Activated CD8-positive, alpha-beta T cell treated with anti-CD3 and anti-CD28 coated beads, Interleukin-2, amount 10 ng/mL, durations not matched to agents 7 days and 5 days (primary cell): ENCODE measurements around the gene EFCAB13. TPM values are rescaled to one million over a fixed set of nuclear protein-coding genes. Genes with fewer than 3 reads are reported as not detected.
"Not testable (repeated sequence)": the region's sequence is repeated elsewhere in the genome, so short reads cannot be mapped to it uniquely, and the experiment has no call there.

ENCODE experiments used
- ATAC-seq: fragments of 150-1000 bp; cut with Tn5 transposase; one replicate; pipeline ENCODE4 v1.10.0; 2021; ENCODE audit warnings: moderate library complexity
- CTCF ChIA-PET: fragments of 350-600 bp; sonication (Branson Sonifier 250); formaldehyde crosslinking; loops from one replicate; lab custom pipeline; 2021; ENCODE audit warnings: antibody characterized with exemption; lab: Charles Lee
- POLR2A ChIA-PET: fragments of 350-600 bp; sonication (Branson Sonifier 250); formaldehyde crosslinking; loops from one replicate; lab custom pipeline; 2021; ENCODE audit warnings: antibody characterized with exemption; lab: Charles Lee
- DNase-seq: peaks from one replicate; pipeline ENCODE4 v3.0.0-alpha.2; 2020
- H3K27ac Mint-ChIP-seq: one replicate; pipeline ENCODE4 v1.8.0; 2021; ENCODE audit warnings: mild to moderate bottlenecking, mixed read lengths
- H3K27me3 Mint-ChIP-seq: one replicate; pipeline ENCODE4 v1.8.0; 2021; ENCODE audit warnings: low read depth, mixed read lengths
- H3K36me3 Mint-ChIP-seq: one replicate; pipeline ENCODE4 v1.8.0; 2021; ENCODE audit warnings: low read depth, mixed read lengths
- H3K4me1 Mint-ChIP-seq: one replicate; pipeline ENCODE4 v1.8.0; 2021; ENCODE audit warnings: low read depth, mixed read lengths
- H3K4me3 Mint-ChIP-seq: one replicate; pipeline ENCODE4 v1.8.0; 2021; ENCODE audit warnings: mild to moderate bottlenecking, mixed read lengths
- H3K9me3 Mint-ChIP-seq: one replicate; pipeline ENCODE4 v1.8.0; 2022; ENCODE audit warnings: mixed read lengths; ENCODE audit not compliant: insufficient read depth
- total RNA-seq, 2 experiments: library from RNA; stranded (reverse); gene quantifications; one replicate each; pipeline ENCODE4 v1.2.3, GENCODE V29; 2021

Gene EFCAB13
- total RNA-seq, 2 experiments from 2014 or later = 4.4 to 4.6 TPM

DNA sequence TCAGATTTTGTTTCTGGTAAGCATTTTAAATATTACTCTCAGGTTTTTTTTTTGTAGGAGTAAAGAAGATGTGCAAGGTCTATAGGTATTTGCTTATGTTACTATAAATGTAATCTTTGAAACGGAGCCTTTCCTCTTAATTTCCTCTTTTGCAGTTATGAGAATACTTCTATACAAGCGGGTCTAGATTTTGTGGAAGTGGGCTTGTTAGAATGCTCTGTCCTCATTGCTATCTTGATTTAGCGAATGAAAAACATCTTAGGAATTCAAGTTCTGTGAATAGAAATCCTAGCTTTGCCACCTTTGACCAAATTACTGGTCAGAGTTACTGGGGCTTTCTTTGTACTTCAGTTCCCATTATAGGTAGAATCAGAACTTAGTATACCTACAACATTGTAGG is 80.3 kb downstream of the EFCAB13 start:
- ChIA-PET POLR2A (no interaction called here), CTCF (no interaction called here)
- ATAC-seq (no peak), DNase-seq (no peak)
- Mint-ChIP-seq H3K4me3 (no peak overlapping the region), H3K36me3 (no peaks in the 10 kb centered on the region), H3K27me3 (no peaks in the 10 kb centered on the region), H3K9me3 (no peaks in the 10 kb centered on the region), H3K27ac (no peak overlapping the region), H3K4me1 (no peaks in the 10 kb centered on the region)

DNA sequence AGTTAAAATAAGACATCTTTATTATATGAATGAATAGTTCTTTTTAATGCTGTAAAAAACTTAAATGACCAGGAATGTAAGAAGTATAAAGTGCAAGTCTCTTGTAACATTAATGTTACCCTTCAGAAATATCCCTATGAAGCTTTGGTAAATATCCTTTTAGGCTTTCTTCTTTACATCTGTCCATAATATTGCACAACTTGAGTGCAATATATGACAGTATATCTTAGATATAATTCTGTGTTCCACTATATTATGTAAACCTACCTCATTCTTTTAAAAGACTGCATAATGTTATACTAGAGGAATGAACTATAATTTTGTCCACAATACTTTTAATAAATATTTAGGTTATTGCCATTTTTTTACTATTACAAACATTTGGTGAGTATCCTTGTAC is 81.1 kb downstream of the EFCAB13 start:
- ChIA-PET CTCF (no interaction called here), POLR2A (no interaction called here)
- no peaks in the 10 kb centered on the region for H3K36me3 Mint-ChIP-seq
- H3K4me1 Mint-ChIP-seq = no peaks in the 10 kb centered on the region
- H3K4me3 Mint-ChIP-seq = no peak overlapping the region
- DNase-seq (no peak), ATAC-seq (no peak)
- no peaks in the 10 kb centered on the region for H3K9me3 Mint-ChIP-seq
- no peaks in the 10 kb centered on the region for H3K27me3 Mint-ChIP-seq
- no peak overlapping the region for H3K27ac Mint-ChIP-seq

DNA sequence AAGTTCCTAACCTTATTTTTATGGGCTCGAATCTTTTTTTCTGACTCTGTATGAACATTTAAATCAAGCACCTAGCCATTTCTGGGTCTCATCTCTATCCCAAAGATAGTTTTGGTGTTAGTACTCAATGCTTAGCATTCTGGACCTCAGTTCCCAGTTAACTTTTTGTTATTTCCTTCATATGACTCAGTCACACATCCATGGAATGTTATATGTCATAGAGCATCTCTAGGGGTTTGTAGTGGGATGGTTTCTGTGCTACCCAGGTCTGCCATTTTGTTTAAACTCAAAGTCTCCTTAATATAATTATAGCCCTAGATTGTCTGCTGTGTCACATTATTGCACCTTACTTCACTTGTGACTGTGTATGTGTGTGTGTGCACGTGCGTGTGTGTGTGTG is 90.1 kb downstream of the EFCAB13 start:
- Mint-ChIP-seq H3K27me3 (no peaks in the 10 kb centered on the region), H3K9me3 (no peaks in the 10 kb centered on the region), H3K36me3 (no peaks in the 10 kb centered on the region), H3K4me1 (no peaks in the 10 kb centered on the region), H3K27ac (no peak overlapping the region), H3K4me3 (no peak overlapping the region)
- no peak for DNase-seq
- ATAC-seq = no peak
- CTCF ChIA-PET = no interaction called here
- POLR2A ChIA-PET = no interaction called here

DNA sequence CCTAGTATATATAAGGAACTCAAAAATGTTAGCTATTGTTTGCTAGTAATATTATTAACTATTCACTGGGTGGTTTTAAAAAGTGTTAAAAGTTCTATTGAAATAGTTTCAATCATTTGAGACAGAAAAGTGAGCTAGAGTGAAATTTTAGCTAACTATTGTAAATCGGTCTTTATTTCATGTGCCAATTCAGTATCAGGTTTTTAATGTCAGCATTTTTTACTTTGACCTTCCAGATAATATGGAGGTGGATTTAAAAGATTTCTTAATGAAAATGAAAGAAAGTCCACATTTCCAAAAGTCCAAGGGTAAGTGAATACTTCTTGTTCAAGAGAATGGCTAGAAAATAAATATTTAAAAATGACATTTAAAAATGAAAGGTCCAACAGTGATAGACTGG is 90.9 kb downstream of the EFCAB13 start:
- no peak overlapping the region for H3K27ac Mint-ChIP-seq
- no peak for ATAC-seq
- H3K36me3 Mint-ChIP-seq = no peaks in the 10 kb centered on the region
- no peaks in the 10 kb centered on the region for H3K9me3 Mint-ChIP-seq
- CTCF ChIA-PET = no interaction called here
- no peaks in the 10 kb centered on the region for H3K27me3 Mint-ChIP-seq
- no peak overlapping the region for H3K4me3 Mint-ChIP-seq
- H3K4me1 Mint-ChIP-seq = no peaks in the 10 kb centered on the region
- POLR2A ChIA-PET = no interaction called here
- no peak for DNase-seq

DNA sequence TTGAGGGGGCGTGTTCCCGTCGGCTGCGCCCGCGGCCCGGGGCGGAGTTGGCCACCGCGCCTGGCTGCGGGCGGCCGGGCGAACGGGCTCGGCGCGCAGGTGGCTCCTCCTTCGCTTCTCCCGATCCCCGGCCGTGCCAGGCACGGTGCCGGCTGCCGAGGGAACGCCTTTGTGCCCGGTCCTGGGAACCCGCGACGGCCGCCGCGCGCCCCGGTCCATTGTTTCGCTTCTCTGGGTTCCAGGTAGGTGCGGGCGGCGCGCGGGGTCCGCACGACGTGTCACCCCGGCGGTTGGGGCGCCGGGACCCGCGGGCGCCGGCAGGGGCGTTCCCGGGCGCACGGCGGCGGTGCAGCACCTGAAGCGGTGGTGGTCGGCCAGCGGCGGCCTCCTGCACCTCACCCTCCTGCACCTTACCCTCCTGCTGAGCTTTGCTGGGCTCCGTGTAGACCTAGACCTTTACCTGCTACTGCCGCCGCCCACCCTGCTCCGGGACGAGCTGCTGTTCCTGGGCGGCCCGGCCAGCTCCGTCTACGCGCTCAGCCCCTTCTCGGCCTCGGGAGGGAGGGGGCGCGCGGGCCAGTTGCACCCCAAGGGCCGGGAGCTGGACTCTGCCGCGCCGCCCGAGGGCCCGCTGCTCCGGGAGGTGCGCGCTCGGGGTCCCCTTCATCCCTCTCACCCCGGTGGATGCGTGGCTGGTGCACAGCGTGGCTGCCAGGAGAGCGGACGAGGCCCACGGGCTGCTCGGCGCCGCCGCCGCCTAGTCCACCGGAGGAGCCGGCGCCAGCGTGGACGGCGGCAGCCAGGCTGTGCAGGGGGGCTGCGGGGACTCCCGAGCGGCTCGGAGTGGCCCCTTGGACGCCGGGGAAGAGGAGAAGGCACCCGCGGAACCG is 99.9 kb downstream of the EFCAB13 start:
- H3K36me3 Mint-ChIP-seq = peaks cover 14% of the 10 kb centered on the region
- H3K4me1 Mint-ChIP-seq = peaks cover 16% of the 10 kb centered on the region
- POLR2A ChIA-PET = no interaction called here
- H3K27me3 Mint-ChIP-seq = peaks cover 7% of the 10 kb centered on the region
- DNase-seq = no peak
- no peaks in the 10 kb centered on the region for H3K9me3 Mint-ChIP-seq
- no peak overlapping the region for H3K27ac Mint-ChIP-seq
- peak; percentile 70 for ATAC-seq
- peak overlapping the region; percentile 64 for H3K4me3 Mint-ChIP-seq
- CTCF ChIA-PET = no interaction called here

DNA sequence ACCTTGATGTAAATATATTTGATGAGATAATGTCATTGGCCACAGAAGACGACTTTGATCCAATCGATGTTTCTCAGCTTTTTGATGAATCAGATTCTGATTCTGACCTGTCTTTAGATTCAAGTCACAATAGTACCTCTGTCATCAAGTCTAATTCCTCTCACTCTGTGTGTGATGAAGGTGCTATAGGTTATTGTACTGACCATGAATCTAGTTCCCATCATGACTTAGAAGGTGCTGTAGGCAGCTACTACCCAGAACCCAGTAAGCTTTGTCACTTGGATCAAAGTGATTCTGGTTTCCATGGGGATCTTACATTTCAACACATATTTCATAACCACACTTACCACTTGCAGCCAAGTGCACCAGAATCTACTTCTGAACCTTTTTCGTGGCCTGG is 101.5 kb downstream of the EFCAB13 start:
- CTCF ChIA-PET, POLR2A ChIA-PET, H3K27me3 Mint-ChIP-seq, H3K4me3 Mint-ChIP-seq, H3K9me3 Mint-ChIP-seq, H3K27ac Mint-ChIP-seq, DNase-seq: not testable (repeated sequence)
- ATAC-seq = peak; percentile 44
- H3K36me3 Mint-ChIP-seq = peaks cover 14% of the 10 kb centered on the region
- peaks cover 16% of the 10 kb centered on the region for H3K4me1 Mint-ChIP-seq

DNA sequence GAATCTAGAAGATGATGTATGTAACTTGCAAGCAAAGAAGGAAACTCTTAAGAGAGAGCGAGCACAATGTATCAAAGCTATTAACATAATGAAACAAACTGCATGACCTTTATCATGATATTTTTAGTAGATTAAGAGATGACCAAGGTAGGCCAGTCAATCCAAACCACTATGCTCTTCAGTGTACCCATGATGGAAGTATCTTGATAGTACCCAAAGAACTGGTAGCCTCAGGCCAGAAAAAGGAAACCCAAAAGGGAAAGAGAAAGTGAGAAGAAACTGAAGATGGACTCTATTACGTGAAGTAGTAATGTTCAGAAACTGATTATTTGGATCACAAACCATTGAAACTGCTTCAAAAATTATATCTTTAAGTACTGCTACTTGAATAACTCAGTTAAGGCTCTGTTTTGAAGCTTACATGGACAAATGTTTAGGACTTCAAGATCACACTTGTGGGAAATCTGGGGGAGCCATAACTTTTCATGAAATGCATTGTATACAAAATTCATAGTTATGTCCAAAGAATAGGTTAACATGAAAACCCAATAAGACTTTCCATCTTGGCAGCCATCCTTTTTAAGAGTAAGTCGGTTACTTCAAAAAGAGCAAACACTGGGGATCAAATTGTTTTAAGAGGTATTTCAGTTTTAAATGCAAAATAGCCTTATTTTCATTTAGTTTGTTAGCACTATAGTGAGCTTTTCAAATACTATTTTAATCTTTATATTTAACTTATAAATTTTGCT is 102.3 kb downstream of the EFCAB13 start:
- ATAC-seq, H3K27ac Mint-ChIP-seq, H3K27me3 Mint-ChIP-seq, CTCF ChIA-PET, H3K9me3 Mint-ChIP-seq, H3K4me3 Mint-ChIP-seq, DNase-seq, POLR2A ChIA-PET: not testable (repeated sequence)
- peaks cover 14% of the 10 kb centered on the region for H3K36me3 Mint-ChIP-seq
- peaks cover 16% of the 10 kb centered on the region for H3K4me1 Mint-ChIP-seq

DNA sequence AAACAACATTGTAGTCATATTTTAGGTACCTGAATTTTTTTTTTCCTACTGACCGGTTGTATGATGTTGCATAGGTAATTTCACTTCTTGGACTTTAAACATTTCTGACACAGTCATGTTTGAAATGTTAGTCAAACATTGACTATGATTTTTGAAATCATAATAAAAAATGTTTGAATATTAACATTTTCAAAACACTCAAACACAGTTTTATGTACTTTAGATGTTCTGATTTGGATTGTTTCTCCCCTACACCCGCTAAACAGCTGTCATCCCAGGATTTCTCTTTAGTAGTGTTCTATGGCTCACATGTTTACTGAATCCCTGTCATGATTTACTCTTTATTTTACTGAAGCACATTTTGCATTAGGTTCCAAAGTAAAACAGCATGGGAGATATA is 104.2 kb downstream of the EFCAB13 start:
- DNase-seq (no peak), ATAC-seq (no peak)
- Mint-ChIP-seq H3K27me3 (peaks cover 4% of the 10 kb centered on the region), H3K27ac (no peak overlapping the region), H3K4me3 (no peak overlapping the region), H3K9me3 (no peaks in the 10 kb centered on the region), H3K36me3 (peaks cover 17% of the 10 kb centered on the region), H3K4me1 (peaks cover 13% of the 10 kb centered on the region)
- ChIA-PET POLR2A (no interaction called here), CTCF (no interaction called here)

DNA sequence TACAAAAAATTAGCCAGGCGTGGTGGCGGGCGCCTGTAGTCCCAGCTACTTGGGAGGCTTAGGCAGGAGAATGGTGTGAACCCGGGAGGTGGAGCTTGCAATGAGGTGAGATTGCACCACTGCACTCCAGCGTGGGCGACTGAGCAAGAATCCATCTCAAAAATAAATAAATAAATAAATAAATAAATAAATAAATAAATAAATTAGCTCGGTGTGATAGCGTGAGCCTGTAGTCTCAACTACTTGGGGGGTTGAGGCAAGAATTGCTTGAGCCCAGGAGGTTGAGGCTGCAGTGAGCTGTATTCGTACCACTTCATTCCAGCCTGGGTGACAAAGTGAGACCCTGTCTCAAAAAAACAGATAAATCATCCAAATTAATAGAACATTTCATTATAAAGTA is 108.5 kb downstream of the EFCAB13 start:
- H3K4me3 Mint-ChIP-seq, H3K27ac Mint-ChIP-seq, CTCF ChIA-PET, H3K27me3 Mint-ChIP-seq, DNase-seq, H3K9me3 Mint-ChIP-seq, POLR2A ChIA-PET, ATAC-seq, H3K4me1 Mint-ChIP-seq, H3K36me3 Mint-ChIP-seq: not testable (repeated sequence)

DNA sequence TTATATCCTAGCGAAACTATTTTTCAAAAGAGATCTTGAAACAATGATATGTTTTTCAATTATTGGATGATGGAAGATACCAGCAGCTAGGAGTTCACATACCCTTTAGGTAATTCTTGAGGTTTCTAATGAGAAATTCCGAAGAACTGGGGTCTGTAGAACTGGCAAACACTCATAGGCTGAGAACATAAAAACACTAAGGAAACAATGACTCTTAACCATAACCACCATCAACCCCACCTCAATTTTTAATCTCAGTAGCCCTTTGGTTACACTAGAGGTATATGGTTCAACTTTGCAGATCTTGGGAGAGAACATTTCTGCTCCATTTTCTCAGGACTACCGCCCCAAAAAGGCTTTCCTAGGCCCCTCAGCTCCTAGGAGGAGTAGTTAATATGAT is 141.4 kb downstream of the EFCAB13 start:
- H3K27me3 Mint-ChIP-seq = no peaks in the 10 kb centered on the region
- H3K27ac Mint-ChIP-seq = no peak overlapping the region
- ChIA-PET CTCF (no interaction called here), POLR2A (no interaction called here)
- no peaks in the 10 kb centered on the region for H3K4me1 Mint-ChIP-seq
- DNase-seq (no peak), ATAC-seq (no peak)
- H3K9me3 Mint-ChIP-seq = no peaks in the 10 kb centered on the region
- H3K36me3 Mint-ChIP-seq = no peaks in the 10 kb centered on the region
- H3K4me3 Mint-ChIP-seq = no peak overlapping the region

DNA sequence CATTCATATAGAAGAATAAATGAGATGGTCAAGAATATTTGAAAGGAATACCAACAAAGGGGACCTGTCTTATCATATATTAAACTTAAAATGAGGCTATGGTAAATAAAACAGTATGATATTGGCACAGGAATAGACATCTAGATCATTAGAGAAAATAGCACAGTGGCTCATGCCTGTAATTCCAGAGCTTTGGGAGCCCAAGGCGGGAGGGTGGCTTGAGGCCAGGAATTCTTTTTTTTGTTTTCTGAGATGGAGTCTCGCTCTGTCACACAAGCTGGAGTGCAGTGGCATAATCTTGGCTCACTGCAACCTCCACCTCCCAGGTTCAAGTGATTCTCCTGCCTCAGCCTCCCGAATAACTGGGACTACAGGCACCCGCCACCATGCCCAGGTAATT is 143.2 kb downstream of the EFCAB13 start:
- H3K27me3 Mint-ChIP-seq, DNase-seq, POLR2A ChIA-PET: not testable (repeated sequence)

DNA sequence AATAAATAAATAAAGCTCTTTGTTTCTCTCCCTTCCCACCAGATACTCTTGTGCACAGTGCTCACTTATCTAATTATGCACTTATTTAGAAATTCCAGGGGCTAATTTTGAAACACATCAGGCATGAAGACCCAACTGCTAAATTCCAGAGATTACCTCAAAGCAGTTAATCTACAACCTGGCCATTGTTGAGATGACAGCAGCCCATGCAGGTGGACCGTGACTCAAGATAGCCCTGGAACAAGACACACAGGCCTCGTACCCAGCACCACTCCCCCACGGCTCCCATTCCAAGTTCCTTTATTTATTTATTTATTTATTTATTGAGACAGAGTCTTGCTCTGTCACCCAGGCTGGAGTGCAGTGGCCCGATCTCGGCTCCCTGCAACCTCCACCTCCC is 147.1 kb downstream of the EFCAB13 start:
- no peaks in the 10 kb centered on the region for H3K27me3 Mint-ChIP-seq
- ATAC-seq (no peak), DNase-seq (no peak)
- no peaks in the 10 kb centered on the region for H3K4me1 Mint-ChIP-seq
- H3K36me3 Mint-ChIP-seq = peaks cover 7% of the 10 kb centered on the region
- H3K27ac Mint-ChIP-seq = no peak overlapping the region
- H3K9me3 Mint-ChIP-seq = no peaks in the 10 kb centered on the region
- ChIA-PET POLR2A (no interaction called here), CTCF (no interaction called here)
- no peak overlapping the region for H3K4me3 Mint-ChIP-seq

More for the DNA sequence above, 143.2 kb downstream of the EFCAB13 start:
- H3K36me3 Mint-ChIP-seq, H3K27ac Mint-ChIP-seq, H3K4me3 Mint-ChIP-seq, CTCF ChIA-PET, H3K9me3 Mint-ChIP-seq, ATAC-seq, H3K4me1 Mint-ChIP-seq: not testable (repeated sequence)
